Endothelial cell of umbilical vein (primary cell): ENCODE data around the gene POLD3. TPM values are rescaled to one million over a fixed set of nuclear protein-coding genes. Genes with fewer than 3 reads are reported as not detected.

Experiments
- BruUV-seq: library from RNA; stranded (reverse); fragments of 400-500 nt; replicated peaks from 2 replicates; lab custom pipeline; 2021; lab: Mats Ljungman, UMichigan
- CTCF ChIA-PET: fragments of 300-600, 350-600 bp; sonication (Branson Sonifier 250); formaldehyde crosslinking; loops from one replicate; lab custom pipeline; 2021; ENCODE audit warnings: antibody characterized with exemption, inconsistent platforms; lab: Charles Lee
- POLR2A ChIA-PET: fragments of 300-600, 350-600 bp; sonication (Branson Sonifier 250); formaldehyde crosslinking; loops from one replicate; lab custom pipeline; 2021; ENCODE audit warnings: antibody characterized with exemption, inconsistent platforms; lab: Charles Lee
- DNase-seq: peaks from one replicate; pipeline ENCODE4 v3.0.0-alpha.2; 2011; ENCODE audit warnings: low read depth, low spot score
- FAIRE-seq: peaks from 2 replicates; lab custom pipeline; 2011; peaks lifted over from hg19 to GRCh38; lab: Jason Lieb, UNC
- H2AFZ ChIP-seq: 2 replicates; pipeline ENCODE4 v1.6.0; 2012; ENCODE audit warnings: low read depth, low read length, control low read depth, inconsistent platforms
- H3K27ac ChIP-seq: 2 replicates; pipeline ENCODE4 v1.5.1; 2011; ENCODE audit warnings: low read depth, mild to moderate bottlenecking, control low read depth, low read length, moderate library complexity; ENCODE audit not compliant: insufficient read depth
- H3K27me3 ChIP-seq, 2 experiments: 2 replicates each; pipeline versions ENCODE4 v1.6.0 to v1.6.1; 2011; ENCODE audit warnings: low read length in 2 of 2, mixed read lengths in 1 of 2; ENCODE audit not compliant: control insufficient read depth in 2 of 2, insufficient read depth in 2 of 2
- H3K36me3 ChIP-seq, 2 experiments: 2 replicates in 1 of 2; 3 replicates in 1 of 2; pipeline ENCODE4 v1.5.1; 2011; ENCODE audit warnings: low read length in 2 of 2, mild to moderate bottlenecking in 1 of 2, moderate library complexity in 1 of 2; ENCODE audit not compliant: control insufficient read depth in 2 of 2, insufficient read depth in 2 of 2; ENCODE audit errors: extremely low read depth in 1 of 2
- H3K4me1 ChIP-seq: 3 replicates; pipeline ENCODE4 v1.5.1; 2011; ENCODE audit warnings: mild to moderate bottlenecking, low read length; ENCODE audit not compliant: control insufficient read depth, insufficient read depth; ENCODE audit errors: extremely low read depth
- H3K4me2 ChIP-seq: 2 replicates; pipeline ENCODE4 v1.6.1; 2011; ENCODE audit warnings: low read length, control low read depth, mixed read lengths; ENCODE audit not compliant: insufficient read depth
- H3K4me3 ChIP-seq, 3 experiments: fragments of 200-600 bp in 1 of 3; sonication (generic), shearing (Covaris generic) in 1 of 3; replicated peaks in 1 of 3; 2 replicates each; pipeline ENCODE4 v1.5.1; 2011 to 2016; ENCODE audit warnings: control low read depth in 3 of 3, low read length in 3 of 3, mild to moderate bottlenecking in 2 of 3, inconsistent platforms in 1 of 3, low read depth in 1 of 3, moderate library complexity in 1 of 3; ENCODE audit not compliant: insufficient read depth in 1 of 3
- H3K79me2 ChIP-seq: 2 replicates; pipeline ENCODE4 v1.6.0; 2012; ENCODE audit warnings: low read length, inconsistent platforms; ENCODE audit not compliant: control insufficient read depth, insufficient read depth
- H3K9ac ChIP-seq: replicated peaks from 2 replicates; pipeline ENCODE3; 2011; ENCODE audit warnings: low read length, control low read depth; ENCODE audit not compliant: insufficient read depth; ENCODE audit errors: extremely low read depth
- H3K9me1 ChIP-seq: replicated peaks from 3 replicates; pipeline ENCODE4 v1.6.0; 2011; ENCODE audit warnings: mild to moderate bottlenecking, low read length; ENCODE audit not compliant: control insufficient read depth, insufficient read depth; ENCODE audit errors: extremely low read depth
- H3K9me3 ChIP-seq: replicated peaks from 2 replicates; pipeline ENCODE4 v1.5.1; 2012; ENCODE audit warnings: low read length, inconsistent platforms; ENCODE audit not compliant: control insufficient read depth, insufficient read depth
- H4K20me1 ChIP-seq: replicated peaks from 2 replicates; pipeline ENCODE3; 2011; ENCODE audit warnings: mild to moderate bottlenecking, low read length; ENCODE audit not compliant: control insufficient read depth, insufficient read depth; ENCODE audit errors: extremely low read depth
- CTCF ChIP-seq, 2 donors: IDR thresholded peaks; 1 replicate in 1 of 2; 2 replicates in 1 of 2; pipeline ENCODE4 v1.5.1; 2011; ENCODE audit warnings: low read length in 2 of 2, mild to moderate bottlenecking in 2 of 2, moderate library complexity in 2 of 2, control low read depth in 1 of 2, inconsistent platforms in 1 of 2, low read depth in 1 of 2; ENCODE audit not compliant: insufficient read depth in 1 of 2; ENCODE audit errors: extremely low read depth in 1 of 2
- EZH2 ChIP-seq: IDR thresholded peaks from 2 replicates; pipeline ENCODE4 v1.6.1; 2012; ENCODE audit warnings: borderline replicate concordance, low read depth, mild to moderate bottlenecking, moderate library complexity, low read length, inconsistent platforms; ENCODE audit not compliant: severe bottlenecking
- FOS ChIP-seq: IDR thresholded peaks from 2 replicates; pipeline ENCODE4 v1.6.1; 2011; ENCODE audit warnings: mild to moderate bottlenecking, low read length, moderate library complexity, borderline replicate concordance; ENCODE audit not compliant: insufficient read depth
- GATA2 ChIP-seq: IDR thresholded peaks from 2 replicates; pipeline ENCODE4 v1.7.0; 2011; ENCODE audit warnings: low read depth, mild to moderate bottlenecking, moderate library complexity, mixed read lengths, low read length; ENCODE audit not compliant: insufficient read length, insufficient read depth
- JUN ChIP-seq: IDR thresholded peaks from 2 replicates; pipeline ENCODE4 v1.6.1; 2011; ENCODE audit warnings: borderline replicate concordance, low read depth; ENCODE audit not compliant: insufficient read length, insufficient read depth
- MAX ChIP-seq: IDR thresholded peaks from 2 replicates; pipeline ENCODE4 v1.6.1; 2011; ENCODE audit not compliant: insufficient read depth, insufficient read length
- MYC ChIP-seq: IDR thresholded peaks from one replicate; pipeline ENCODE4 v1.6.1; 2011; ENCODE audit warnings: mild to moderate bottlenecking, low read depth, low read length
- POLR2A ChIP-seq: IDR thresholded peaks from 2 replicates; pipeline ENCODE4 v1.6.1; 2012; ENCODE audit warnings: low read depth, mild to moderate bottlenecking, control low read depth, low read length
- POLR2AphosphoS5 ChIP-seq: IDR thresholded peaks from 2 replicates; pipeline ENCODE4 v1.6.1; 2012; ENCODE audit warnings: low read depth, mild to moderate bottlenecking, control low read depth, low read length, moderate library complexity; ENCODE audit not compliant: insufficient read depth
- dilution Hi-C: fragments of 300-500 bp; cut with MboI; formaldehyde crosslinking; loops from one replicate; pipeline ENCODE4 v1.15.0; 2019; ENCODE audit warnings: low sequenced_read_pairs; ENCODE audit not compliant: extremely low pct_ligation_motif_present
- intact Hi-C: fragments of 100-400 bp; cut with micrococcal nuclease; formaldehyde crosslinking; loops from one replicate; pipeline ENCODE4 v1.10.0; 2022
- polyA plus RNA-seq, 4 experiments: library from polyadenylated mRNA; depleted of rRNA in 3 of 4; stranded (reverse) in 3 of 4; unstranded in 1 of 4; fragments of >200 nt; gene quantifications; 2 replicates each; pipeline versions ENCODE4 v1.2.1 to v1.2.3, GENCODE V29; 2011 to 2012; ENCODE audit warnings: missing spikeins in 1 of 4
- total RNA-seq: library from RNA; stranded (reverse); gene quantifications from 2 replicates; pipeline ENCODE4 v1.2.3, GENCODE V29; 2021

POLD3 gene
- total and polyA plus RNA-seq, 2 donors (not counting 3 experiments of a cell fraction or from before 2014, with no cell fraction given) = 8.9 to 25.2 TPM

GRCh38 chr11:74615988-74616387 is 23.6 kb downstream of the POLD3 start:
- no peak overlapping the region for H3K4me2 ChIP-seq
- H3K9me1 ChIP-seq = no peaks in the 10 kb centered on the region
- ChIA-PET CTCF (interaction anchor here (1.0 to 3.3 kb wide), 3 partner anchors 87 to 124 kb away, joined by 4 to 13 read pairs (median 7); no protein-coding TSS in a partner anchor), POLR2A (no interaction called here)
- no peaks in the 10 kb centered on the region for H3K79me2 ChIP-seq
- no TSS peak for BruUV-seq
- no peaks in the 10 kb centered on the region for H3K4me1 ChIP-seq
- no peak for DNase-seq
- dilution Hi-C loops = no loop called here
- no peaks in the 10 kb centered on the region for H3K27me3 ChIP-seq
- TF ChIP-seq CTCF (IDR thresholded peaks at IDR 0.05; ENCODE audit: extremely low read depth in 1 of 2, insufficient read depth in 1 of 2, low read depth in 1 of 2, low read length in 2 of 2) = no peak
- no peak for TF ChIP-seq POLR2A
- TF ChIP-seq POLR2AphosphoS5 = no peak
- TF ChIP-seq GATA2 = no peak
- no peak for TF ChIP-seq EZH2
- TF ChIP-seq FOS = no peak
- TF ChIP-seq JUN = no peak
- no peak for TF ChIP-seq MYC
- TF ChIP-seq MAX = no peak
- no peak overlapping the region for H3K9ac ChIP-seq
- H3K9me3 ChIP-seq = no peaks in the 10 kb centered on the region
- FAIRE-seq = no peak
- no peak overlapping the region for H3K4me3 ChIP-seq
- no peak overlapping the region for H2AFZ ChIP-seq
- intact Hi-C loops = no loop called here
- H3K36me3 ChIP-seq = peaks cover 7 to 10% of the 10 kb centered on the region in 2 experiments
- H4K20me1 ChIP-seq = no peaks in the 10 kb centered on the region
- H3K27ac ChIP-seq = no peak overlapping the region
